Fibroblast of pulmonary artery (primary cell): ENCODE measurements around the gene CEP170B.
"Not testable (repeated sequence)": the region's sequence is repeated elsewhere in the genome, so short reads cannot be mapped to it uniquely, and the experiment has no call there.

ENCODE experiments used
- DNase-seq: peaks from one replicate; pipeline ENCODE4 v3.0.0-alpha.2; 2010; ENCODE audit warnings: low read depth
- H3K4me3 ChIP-seq: replicated peaks from 2 replicates; pipeline ENCODE4 v1.5.1; 2011; ENCODE audit warnings: low read depth, mild to moderate bottlenecking, control low read depth, low read length, moderate library complexity
- CTCF ChIP-seq: IDR thresholded peaks from 2 replicates; pipeline ENCODE4 v1.5.1; 2011; ENCODE audit warnings: mild to moderate bottlenecking, control low read depth, low read length, inconsistent platforms; ENCODE audit errors: missing control alignments

CEP170B gene

GRCh38 chr14:104938436-104938835, 73.4 kb downstream of the CEP170B start:
- H3K4me3 ChIP-seq, result no peak overlapping the region
- TF ChIP-seq CTCF, result no peak
- no peak for DNase-seq

DNA sequence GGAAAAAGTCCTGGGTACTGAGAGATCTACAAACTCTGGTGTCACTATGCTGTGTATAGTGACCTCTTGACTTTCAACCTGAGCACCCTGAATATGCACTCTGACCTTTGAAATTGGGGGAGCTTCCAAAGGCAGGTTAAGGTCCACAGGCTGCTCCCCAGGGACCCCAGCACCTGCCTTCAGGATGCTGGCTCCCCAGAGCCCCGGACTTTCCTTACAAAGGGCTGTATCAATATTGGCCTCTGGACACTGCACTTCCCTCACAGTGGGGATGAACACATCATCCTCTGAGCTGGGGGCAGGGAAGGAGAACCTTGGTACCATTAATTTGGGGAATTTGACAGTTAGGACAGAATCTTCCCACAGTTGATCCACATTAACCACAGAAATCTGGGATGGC, 73.9 kb downstream of the CEP170B start:
- TF ChIP-seq CTCF, result no peak
- no peak overlapping the region for H3K4me3 ChIP-seq
- DNase-seq, result no peak

DNA sequence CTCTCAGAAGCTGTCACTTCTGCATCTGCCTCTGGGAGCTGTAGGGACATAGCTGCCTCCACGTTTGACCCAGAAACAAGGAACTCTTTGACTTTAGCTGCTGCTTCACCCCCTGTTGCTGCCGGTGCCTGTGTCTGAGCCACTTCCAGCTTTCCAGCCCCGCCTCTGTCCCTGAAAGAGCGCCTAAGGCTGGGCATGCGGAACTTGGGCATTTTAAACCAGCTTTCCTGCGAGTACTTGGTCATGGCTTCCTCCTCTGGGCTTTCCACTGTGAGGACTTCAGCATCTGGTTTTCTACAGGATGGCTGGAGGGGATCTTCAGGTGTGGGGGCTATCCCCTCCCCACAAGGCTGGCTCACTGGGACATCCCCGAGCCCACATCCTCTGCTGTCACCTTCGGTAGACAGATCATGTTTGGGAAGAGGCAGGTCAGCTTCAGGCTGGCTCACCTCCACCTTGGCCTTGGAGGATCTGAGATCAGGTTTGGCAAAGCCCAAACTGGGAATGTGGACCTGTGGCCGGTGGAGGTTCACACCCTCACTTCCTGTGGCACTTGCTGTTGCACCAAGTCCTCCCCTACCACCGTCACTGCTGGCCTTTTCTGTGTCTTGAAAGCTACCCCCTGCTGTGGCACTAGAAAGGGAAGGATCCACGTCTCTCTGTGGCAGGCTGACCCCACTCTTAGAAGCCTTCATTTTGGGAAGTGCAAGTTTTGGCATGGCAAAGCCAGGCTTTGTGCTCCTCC, 74.8 kb downstream of the CEP170B start:
- no peak overlapping the region for H3K4me3 ChIP-seq
- TF ChIP-seq CTCF, result no peak
- no peak for DNase-seq

DNA sequence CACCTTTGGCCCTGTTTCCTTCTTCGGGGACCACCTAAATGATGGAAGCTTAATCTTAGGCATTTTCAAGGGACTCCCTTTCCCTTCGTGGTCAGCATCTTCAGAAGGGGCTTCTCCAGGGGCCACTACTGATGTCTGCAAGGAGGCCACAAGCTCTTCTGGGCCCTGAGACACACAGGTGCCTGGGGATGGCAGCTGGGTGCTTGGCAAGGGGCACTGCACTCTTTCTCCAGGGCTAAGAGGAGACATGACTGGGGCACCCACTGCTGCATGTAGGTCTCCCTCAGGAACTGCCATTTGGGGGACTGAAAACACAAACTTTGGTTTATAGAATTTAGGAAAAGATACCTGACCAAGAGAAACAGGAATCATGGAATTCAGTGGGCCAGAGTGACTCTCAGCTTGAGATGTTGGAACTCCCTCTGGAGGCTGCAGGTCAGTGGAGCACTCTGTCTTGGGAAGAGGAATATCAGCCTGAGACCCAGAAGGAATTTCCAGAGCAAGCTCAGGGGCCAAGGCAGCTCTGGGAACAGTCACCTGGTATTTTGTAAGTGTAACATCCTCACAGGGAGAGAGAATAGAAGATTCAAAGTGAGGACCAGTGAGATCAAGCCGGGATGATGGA, 75.6 kb downstream of the CEP170B start:
- H3K4me3 ChIP-seq, result no peak overlapping the region
- peak; percentile 28 for TF ChIP-seq CTCF
- DNase-seq, result no peak

GRCh38 chr14:104941508-104942365, 76.7 kb downstream of the CEP170B start:
- DNase-seq, result no peak
- TF ChIP-seq CTCF, result no peak
- no peak overlapping the region for H3K4me3 ChIP-seq

DNA sequence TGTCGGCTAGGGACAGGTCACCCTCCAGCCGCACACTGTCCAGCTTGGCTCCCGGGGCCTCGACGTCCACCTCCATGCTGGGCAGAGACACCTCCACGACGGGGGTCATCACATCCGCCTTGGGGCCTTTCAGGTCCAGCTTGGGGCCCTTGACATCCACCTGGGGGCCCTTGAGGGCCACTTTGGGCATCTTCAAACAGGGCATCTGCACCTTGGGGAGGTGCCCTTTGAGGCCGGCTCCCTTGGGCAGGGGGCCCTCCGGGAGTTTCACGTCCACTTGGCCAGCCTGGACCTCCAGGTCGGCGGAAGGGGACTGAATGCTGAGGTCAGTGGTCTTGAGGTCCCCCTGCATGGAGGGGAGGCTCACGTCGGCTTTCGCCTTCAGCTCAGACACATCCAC, 77.5 kb downstream of the CEP170B start:
- no peak for DNase-seq
- H3K4me3 ChIP-seq, result no peak overlapping the region
- no peak for TF ChIP-seq CTCF

DNA sequence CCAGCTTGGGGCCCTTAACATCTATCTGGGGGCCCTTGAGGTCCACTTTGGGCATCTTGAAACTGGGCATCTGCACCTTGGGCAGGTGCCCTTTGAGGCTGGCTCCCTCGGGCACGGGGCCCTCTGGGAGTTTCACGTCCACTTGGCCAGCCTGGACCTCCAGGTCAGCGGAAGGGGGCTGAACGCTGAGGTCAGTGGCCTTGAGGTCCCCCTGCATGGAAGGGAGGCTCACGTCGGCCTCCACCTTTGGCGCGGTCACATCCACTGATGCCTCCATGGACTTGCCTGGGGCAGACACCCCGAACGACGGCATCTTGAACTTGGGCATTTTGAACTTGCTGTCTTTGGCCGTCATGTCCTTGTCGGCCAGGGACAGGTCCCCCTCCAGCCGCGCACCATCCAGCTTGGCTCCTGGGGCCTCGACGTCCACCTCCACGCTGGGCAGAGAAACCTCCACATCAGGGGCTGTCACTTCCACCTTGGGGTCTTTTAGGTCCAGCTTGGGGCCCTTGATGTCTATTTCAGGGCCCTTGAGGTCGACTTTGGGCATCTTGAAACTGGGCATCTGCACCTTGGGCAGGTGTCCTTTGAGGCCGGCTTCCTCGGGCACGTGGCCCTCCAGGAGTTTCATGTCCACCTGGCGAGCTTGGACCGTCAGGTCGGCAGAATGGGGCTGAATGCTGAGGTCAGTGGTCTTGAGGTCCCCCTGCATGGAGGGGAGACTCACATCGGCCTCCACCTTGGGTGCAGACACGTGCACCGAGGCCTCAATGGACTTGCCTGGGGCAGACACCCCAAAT, 78.3 kb downstream of the CEP170B start:
- not testable (repeated sequence) for DNase-seq, H3K4me3 ChIP-seq

DNA sequence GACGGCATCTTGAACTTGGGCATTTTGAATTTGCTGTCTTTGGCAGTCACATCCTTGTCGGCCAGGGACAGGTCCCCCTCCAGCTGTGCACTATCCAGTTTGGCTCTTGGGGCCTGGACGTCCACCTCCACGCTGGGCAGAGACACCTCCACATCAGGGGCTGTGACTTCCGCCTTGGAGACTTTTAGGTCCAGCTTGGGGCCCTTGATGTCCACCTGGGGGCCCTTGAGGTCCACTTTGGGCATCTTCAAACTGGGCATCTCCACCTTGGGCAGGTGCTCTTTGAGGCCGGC, 78.9 kb downstream of the CEP170B start:
- H3K4me3 ChIP-seq, DNase-seq: not testable (repeated sequence)

DNA sequence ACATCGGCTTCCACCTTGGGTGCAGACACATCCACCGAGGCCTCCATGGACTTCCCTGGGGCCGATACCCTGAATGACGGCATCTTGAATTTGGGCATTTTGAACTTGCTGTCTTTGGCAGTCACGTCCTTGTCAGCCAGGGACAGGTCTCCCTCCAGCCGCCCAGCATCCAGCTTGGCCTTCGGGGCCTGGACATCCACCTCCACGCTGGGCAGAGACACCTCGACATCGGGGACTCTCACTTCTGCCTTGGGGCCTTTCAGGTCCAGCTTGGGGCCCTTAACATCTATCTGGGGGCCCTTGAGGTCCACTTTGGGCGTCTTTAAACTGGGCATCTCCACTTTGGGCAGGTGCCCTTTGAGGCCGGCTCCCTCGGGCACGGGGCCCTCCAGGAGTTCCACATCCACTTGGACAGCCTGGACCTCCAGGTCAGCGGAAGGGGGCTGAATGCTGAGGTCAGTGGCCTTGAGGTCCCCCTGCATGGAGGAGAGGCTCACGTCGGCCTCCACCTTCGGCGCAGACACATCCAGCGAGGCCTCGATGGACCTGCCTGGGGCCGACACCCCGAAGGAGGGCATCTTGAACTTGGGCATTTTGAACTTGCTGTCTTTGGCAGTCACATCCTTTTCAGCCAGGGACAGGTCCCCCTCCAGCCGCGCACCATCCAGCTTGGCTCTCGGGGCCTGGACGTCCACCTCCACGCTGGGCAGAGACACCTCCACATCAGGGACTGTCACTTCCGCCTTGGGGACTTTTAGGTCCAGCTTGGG, 79.6 kb downstream of the CEP170B start:
- H3K4me3 ChIP-seq, DNase-seq: not testable (repeated sequence)

DNA sequence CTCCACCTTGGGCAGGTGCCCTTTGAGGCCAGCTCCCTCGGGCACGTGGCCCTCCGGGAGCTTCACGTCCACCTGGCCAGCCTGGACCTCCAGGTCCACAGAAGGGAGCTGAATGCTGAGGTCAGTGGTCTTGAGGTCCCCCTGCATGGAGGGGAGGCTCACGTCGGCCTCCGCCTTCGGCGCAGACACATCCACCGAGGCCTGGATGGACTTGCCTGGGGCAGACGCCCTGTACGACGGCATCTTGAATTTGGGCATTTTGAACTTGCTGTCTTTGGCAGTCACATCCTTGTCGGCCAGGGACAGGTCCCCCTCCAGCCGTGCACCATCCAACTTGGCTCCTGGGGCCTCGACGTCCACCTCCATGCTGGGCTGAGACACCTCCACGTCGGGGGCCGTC, 80.2 kb downstream of the CEP170B start:
- DNase-seq, H3K4me3 ChIP-seq: not testable (repeated sequence)
